NOMO-1 treated with DMSO at 0.1 percent for 48 hours (cell line): Measurements from ENCODE around the gene FOLR2.
"Not testable (repeated sequence)": the region's sequence is repeated elsewhere in the genome, so short reads cannot be mapped to it uniquely, and the experiment has no call there.

Experiments used
- DNase-seq: peaks from one replicate; lab custom pipeline; 2025; ENCODE audit not compliant: unreplicated experiment; lab: John Stamatoyannopoulos, UW

FOLR2 gene

DNA sequence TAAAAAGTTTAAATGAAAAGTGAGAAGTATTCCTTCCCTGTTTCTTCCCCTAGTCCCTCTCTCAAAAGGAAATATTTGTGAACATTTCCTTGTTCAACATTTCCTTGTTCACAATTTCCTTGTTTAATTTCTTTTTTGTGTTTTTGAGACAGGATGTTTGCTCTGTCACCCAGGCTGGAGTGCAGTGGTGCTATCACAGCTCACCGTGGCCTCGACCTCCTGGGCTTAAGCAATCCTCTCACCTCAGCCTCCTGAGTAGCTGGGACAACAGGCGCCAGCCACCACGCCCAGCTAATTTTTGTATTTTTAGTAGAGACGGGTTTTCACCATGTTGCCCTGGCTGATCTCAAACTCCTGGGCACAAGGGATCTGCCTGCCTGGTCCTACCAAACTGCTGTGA is 50.4 kb downstream of the FOLR2 start:
- not testable (repeated sequence) for DNase-seq

DNA sequence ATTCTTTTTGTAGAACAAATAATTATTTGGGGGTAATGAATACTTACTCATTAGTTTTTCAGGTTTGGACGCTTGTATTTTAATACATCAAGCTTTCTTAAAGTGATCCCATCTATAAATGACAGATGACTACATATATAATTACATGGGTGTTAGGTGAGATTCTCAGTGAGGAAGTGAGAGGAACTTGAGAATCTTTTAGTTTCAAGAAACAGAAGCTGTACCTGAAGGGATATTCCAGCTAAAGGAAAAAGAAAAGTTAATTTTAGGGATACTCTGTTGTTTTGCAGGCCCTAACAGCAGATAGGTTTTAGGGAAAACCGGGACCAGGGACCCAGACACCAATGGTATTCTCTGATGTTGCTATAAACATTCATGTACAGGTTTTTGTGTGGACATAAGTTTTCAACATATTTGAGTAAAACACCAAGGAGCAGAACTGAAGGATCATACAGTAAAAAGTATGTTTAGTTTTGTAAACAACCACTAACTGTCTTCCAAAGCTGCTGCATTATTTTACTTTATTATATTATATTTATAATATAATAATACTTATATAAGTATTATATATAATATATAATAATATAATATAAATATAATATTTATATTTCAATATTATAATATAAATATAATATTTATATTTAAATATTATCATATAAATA is 51.5 kb downstream of the FOLR2 start:
- DNase-seq: no peak
